ENCODE results near the gene BDKRB1. TPM values are rescaled to one million over a fixed set of nuclear protein-coding genes. Genes with fewer than 3 reads are reported as not detected.

The BDKRB1 gene
- total RNA-seq, 1 experiment from 2014 or later, result not detected

DNA sequence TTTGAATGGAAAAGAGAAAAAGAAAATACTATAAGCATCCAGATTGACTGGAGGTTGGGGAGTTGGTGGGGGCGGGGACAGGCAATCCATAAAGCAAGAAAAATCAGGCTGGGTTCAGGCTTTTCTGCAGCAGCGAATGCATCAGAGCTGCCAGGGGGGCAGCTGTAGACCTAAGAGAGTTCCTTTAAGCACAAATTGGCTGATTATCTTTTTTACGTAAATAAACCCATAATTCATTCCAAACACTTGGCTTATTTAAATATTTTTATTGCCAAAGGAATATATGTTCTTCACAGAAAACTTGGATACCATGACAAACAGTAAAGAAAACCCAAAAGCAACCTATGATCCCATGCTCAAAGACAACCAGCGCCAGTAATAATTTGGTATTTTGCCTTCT lies 41.2 kb upstream of the BDKRB1 start:
- DNase-seq, result no peak
- Histone ChIP-seq H2BK5ac (ENCODE audit: insufficient read length, low read length) (no peak overlapping the region), H3K4me1 (ENCODE audit: insufficient read depth, low read length) (no peaks in the 10 kb centered on the region), H4K8ac (replicated peaks; ENCODE audit: insufficient read length, low read depth, low read length) (no peak overlapping the region), H3K79me2 (ENCODE audit: insufficient read depth, low read length) (no peaks in the 10 kb centered on the region), H3K56ac (ENCODE audit: insufficient read length, low read depth, low read length) (no peak overlapping the region), H3K14ac (ENCODE audit: insufficient read depth, low read length) (no peak overlapping the region), H3K23ac (ENCODE audit: insufficient read length, low read depth, low read length) (no peak overlapping the region), H3T11ph (ENCODE audit: low read length) (no peak overlapping the region), H4K5ac (ENCODE audit: insufficient read length, low read depth, low read length) (no peak overlapping the region), H3K27ac (ENCODE audit: insufficient read length, low read depth, low read length) (no peak overlapping the region), H3K18ac (ENCODE audit: insufficient read length, low read depth, low read length) (no peak overlapping the region), H3K23me2 (ENCODE audit: insufficient read length, low read depth, low read length, poor library complexity, severe bottlenecking) (no peaks in the 10 kb centered on the region), H2BK15ac (ENCODE audit: low read depth, low read length) (no peak overlapping the region), H2BK12ac (ENCODE audit: insufficient read length, low read depth, low read length) (no peak overlapping the region), H3K9ac (ENCODE audit: extremely low read depth, insufficient read length, low read length) (no peak overlapping the region), H2AK5ac (ENCODE audit: insufficient read length, low read length) (no peak overlapping the region), H3K4ac (ENCODE audit: low read depth, low read length) (no peak overlapping the region), H4K91ac (ENCODE audit: insufficient read length, low read depth, low read length) (no peak overlapping the region), H4K20me1 (ENCODE audit: control insufficient read depth, insufficient read depth, insufficient read length) (no peaks in the 10 kb centered on the region), H3K9me3 (ENCODE audit: control insufficient read depth, low read depth, low read length) (peaks cover 4% of the 10 kb centered on the region), H2BK20ac (ENCODE audit: low read depth, low read length, poor library complexity, severe bottlenecking) (no peak overlapping the region), H2BK120ac (ENCODE audit: low read depth, low read length, poor library complexity, severe bottlenecking) (no peak overlapping the region), H2AFZ (ENCODE audit: low read length) (no peak overlapping the region), H3K79me1 (ENCODE audit: insufficient read depth, low read depth, low read length, poor library complexity, severe bottlenecking) (no peaks in the 10 kb centered on the region), H3K4me2 (ENCODE audit: insufficient read depth, insufficient read length, low read length) (no peak overlapping the region), H3K27me3 (ENCODE audit: insufficient read depth, low read length) (no peaks in the 10 kb centered on the region)
- peaks cover 0 to 14% (median 2%) of the 10 kb centered on the region in 3 experiments; a peak in 4 of 7 replicates for H3K36me3 Mint-ChIP-seq (ENCODE audit: insufficient read depth in 1 of 3, low read depth in 3 of 3)
- no peak overlapping the region for H3K4me3 Mint-ChIP-seq
- no CpG with 5 or more reads among the region's 4 CpGs for WGBS (ENCODE audit: extremely low coverage, insufficient read length, low lambda C conversion rate)
- H3K27me3 Mint-ChIP-seq (ENCODE audit: low read depth), result peaks cover 8% of the 10 kb centered on the region
- H3K4me1 Mint-ChIP-seq, result peaks cover 0 to 2% of the 10 kb centered on the region in 2 experiments; a peak in 2 of 4 replicates
- H3K27ac Mint-ChIP-seq, result no peak overlapping the region
- peaks cover 12 to 14% of the 10 kb centered on the region in 2 experiments for H3K9me3 Mint-ChIP-seq
- TF ChIP-seq, protein P1, sequence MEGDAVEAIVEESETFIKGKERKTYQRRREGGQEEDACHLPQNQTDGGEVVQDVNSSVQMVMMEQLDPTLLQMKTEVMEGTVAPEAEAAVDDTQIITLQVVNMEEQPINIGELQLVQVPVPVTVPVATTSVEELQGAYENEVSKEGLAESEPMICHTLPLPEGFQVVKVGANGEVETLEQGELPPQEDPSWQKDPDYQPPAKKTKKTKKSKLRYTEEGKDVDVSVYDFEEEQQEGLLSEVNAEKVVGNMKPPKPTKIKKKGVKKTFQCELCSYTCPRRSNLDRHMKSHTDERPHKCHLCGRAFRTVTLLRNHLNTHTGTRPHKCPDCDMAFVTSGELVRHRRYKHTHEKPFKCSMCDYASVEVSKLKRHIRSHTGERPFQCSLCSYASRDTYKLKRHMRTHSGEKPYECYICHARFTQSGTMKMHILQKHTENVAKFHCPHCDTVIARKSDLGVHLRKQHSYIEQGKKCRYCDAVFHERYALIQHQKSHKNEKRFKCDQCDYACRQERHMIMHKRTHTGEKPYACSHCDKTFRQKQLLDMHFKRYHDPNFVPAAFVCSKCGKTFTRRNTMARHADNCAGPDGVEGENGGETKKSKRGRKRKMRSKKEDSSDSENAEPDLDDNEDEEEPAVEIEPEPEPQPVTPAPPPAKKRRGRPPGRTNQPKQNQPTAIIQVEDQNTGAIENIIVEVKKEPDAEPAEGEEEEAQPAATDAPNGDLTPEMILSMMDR (conservative IDR thresholded peaks at IDR 0.05), result no peak

Measured in H9 (cell line).